Adrenal gland (tissue), 5 donors: ENCODE data around the gene CEP128.

Source experiments
- POLR2A ChIP-seq, 2 donors: fragments of 450-650 bp; IDR thresholded peaks; one replicate each; pipeline ENCODE4 v1.6.1; 2017; ENCODE audit warnings: antibody characterized with exemption in 2 of 2, mild to moderate bottlenecking in 2 of 2, moderate library complexity in 1 of 2
- TF ChIP-seq, protein P1 (sequence below), 6 experiments: fragments of 450-650 bp in 4 of 6; fragments of 200-600 bp in 2 of 6; sonication (generic) in 1 of 6; IDR thresholded peaks; 1 replicate in 5 of 6; 2 replicates in 1 of 6; pipeline versions ENCODE4 v1.5.1 to v1.8.0; 2016 to 2021; ENCODE audit warnings: antibody characterized with exemption in 6 of 6, mild to moderate bottlenecking in 2 of 6, moderate library complexity in 1 of 6
- donor health status: DM: no; HTN: no; CAD: no.

GRCh38 chr14:80455031-80455430, 486.5 kb downstream of the CEP128 start:
- TF ChIP-seq, protein P1, sequence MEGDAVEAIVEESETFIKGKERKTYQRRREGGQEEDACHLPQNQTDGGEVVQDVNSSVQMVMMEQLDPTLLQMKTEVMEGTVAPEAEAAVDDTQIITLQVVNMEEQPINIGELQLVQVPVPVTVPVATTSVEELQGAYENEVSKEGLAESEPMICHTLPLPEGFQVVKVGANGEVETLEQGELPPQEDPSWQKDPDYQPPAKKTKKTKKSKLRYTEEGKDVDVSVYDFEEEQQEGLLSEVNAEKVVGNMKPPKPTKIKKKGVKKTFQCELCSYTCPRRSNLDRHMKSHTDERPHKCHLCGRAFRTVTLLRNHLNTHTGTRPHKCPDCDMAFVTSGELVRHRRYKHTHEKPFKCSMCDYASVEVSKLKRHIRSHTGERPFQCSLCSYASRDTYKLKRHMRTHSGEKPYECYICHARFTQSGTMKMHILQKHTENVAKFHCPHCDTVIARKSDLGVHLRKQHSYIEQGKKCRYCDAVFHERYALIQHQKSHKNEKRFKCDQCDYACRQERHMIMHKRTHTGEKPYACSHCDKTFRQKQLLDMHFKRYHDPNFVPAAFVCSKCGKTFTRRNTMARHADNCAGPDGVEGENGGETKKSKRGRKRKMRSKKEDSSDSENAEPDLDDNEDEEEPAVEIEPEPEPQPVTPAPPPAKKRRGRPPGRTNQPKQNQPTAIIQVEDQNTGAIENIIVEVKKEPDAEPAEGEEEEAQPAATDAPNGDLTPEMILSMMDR (IDR thresholded peaks at IDR 0.05) = no peak
- no peak for TF ChIP-seq POLR2A (IDR thresholded peaks at IDR 0.05)
